Tracheal epithelial cell (primary cell): ENCODE measurements around the gene GAD2. TPM values are rescaled to one million over a fixed set of nuclear protein-coding genes. Genes with fewer than 3 reads are reported as not detected.

Source experiments
- total RNA-seq: library from RNA; depleted of rRNA; stranded (reverse); fragments of >200 nt; gene quantifications from 2 replicates; pipeline ENCODE4 v1.2.1, GENCODE V29; 2014

GAD2 gene
- not detected in 2 replicates for total RNA-seq

DNA sequence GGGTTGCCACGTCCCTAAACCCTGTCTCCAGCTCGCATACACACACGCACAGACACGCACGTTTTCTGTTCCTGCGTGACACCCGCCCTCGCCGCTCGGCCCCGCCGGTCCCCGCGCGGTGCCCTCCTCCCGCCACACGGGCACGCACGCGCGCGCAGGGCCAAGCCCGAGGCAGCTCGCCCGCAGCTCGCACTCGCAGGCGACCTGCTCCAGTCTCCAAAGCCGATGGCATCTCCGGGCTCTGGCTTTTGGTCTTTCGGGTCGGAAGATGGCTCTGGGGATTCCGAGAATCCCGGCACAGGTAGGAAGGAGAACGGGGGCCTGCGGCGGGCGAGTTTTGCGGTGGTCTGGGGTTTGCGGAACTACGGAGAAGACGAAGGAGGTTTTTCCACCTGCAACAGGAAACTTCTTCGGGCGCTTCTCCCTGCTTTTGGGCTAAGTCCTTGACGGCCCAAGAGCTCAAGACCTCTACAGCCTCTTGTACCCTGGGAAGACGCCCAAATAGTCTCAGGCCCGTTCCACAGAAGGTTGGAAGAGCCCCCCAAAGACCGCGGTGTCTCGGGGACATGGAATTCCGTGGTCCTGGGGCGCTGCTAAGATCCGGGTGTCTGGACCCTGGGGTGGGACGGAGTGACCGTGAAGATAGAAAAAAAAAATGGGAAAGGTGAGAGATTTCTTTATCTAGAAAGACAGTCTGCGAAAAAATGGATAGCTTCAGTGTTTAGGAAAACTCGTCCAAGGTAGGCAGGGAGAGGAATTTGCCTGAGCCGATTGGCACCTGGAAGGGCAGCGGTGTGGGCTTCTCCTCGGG, at the start of gene GAD2:
TSS of gene GAD2 (plus strand) at position 190 of the 811 bp plus-strand sequence. CDS start at position 226, 36 bp downstream.

Other genes starting within 250 kb of the GAD2 start
- gene APBB1IP, start 221.6 kb downstream of the GAD2 start, total RNA-seq, result 1.4 TPM in 1 of 2 replicates, not detected in the other